ENCODE measurements around the gene DNPEP. TPM values are rescaled to one million over a fixed set of nuclear protein-coding genes. Genes with fewer than 3 reads are reported as not detected.

DNPEP gene
- total and polyA plus RNA-seq, 2 experiments from 2014 or later = 49.2 to 67.9 TPM

GRCh38 chr2:219418155-219419011 is 30.7 kb upstream of the DNPEP start, which contains the start of gene DES:
Gene DES, plus strand, starts transcription at chr2:219418377. Its CDS starts 86 bp downstream, at chr2:219418463.
- Mint-ChIP-seq H3K9me3 (no peaks in the 10 kb centered on the region), H3K36me3 (ENCODE audit: low read depth) (no peaks in the 10 kb centered on the region), H3K27me3 (ENCODE audit: insufficient read depth, low read depth, poor library complexity) (peaks cover 41% of the 10 kb centered on the region), H3K4me3 (peak within 1 kb of the TSS; percentile 46), H3K27ac (no peak within 1 kb of the TSS), H3K4me1 (peaks cover 24% of the 10 kb centered on the region)
- TF ChIP-seq JUNB (IDR thresholded peaks at IDR 0.05; ENCODE audit: unreplicated experiment) (no peak), NANOG (IDR thresholded peaks at IDR 0.05; ENCODE audit: borderline replicate concordance) (no peak), EZH2phosphoT487 (IDR thresholded peaks at IDR 0.05; ENCODE audit: unreplicated experiment) (peak; percentile 17), POLR2AphosphoS5 (IDR thresholded peaks at IDR 0.05; ENCODE audit: low read depth) (no peak), CREB1 (CRISPR knock-in tag; IDR thresholded peaks at IDR 0.05; ENCODE audit: low read depth) (no peak), ZNF462 (CRISPR knock-in tag; IDR thresholded peaks at IDR 0.05) (no peak), ZNF331 (CRISPR knock-in tag; IDR thresholded peaks at IDR 0.05; ENCODE audit: low read depth) (no peak), EZH2 (IDR thresholded peaks at IDR 0.05; ENCODE audit: low read depth, unreplicated experiment) (peak; percentile 63), ETS1 (IDR thresholded peaks at IDR 0.05) (no peak), STAT1 (IDR thresholded peaks at IDR 0.05; ENCODE audit: unreplicated experiment) (no peak), ZNF114 (CRISPR knock-in tag; IDR thresholded peaks at IDR 0.05) (no peak)
- TF ChIP-seq, protein P1, sequence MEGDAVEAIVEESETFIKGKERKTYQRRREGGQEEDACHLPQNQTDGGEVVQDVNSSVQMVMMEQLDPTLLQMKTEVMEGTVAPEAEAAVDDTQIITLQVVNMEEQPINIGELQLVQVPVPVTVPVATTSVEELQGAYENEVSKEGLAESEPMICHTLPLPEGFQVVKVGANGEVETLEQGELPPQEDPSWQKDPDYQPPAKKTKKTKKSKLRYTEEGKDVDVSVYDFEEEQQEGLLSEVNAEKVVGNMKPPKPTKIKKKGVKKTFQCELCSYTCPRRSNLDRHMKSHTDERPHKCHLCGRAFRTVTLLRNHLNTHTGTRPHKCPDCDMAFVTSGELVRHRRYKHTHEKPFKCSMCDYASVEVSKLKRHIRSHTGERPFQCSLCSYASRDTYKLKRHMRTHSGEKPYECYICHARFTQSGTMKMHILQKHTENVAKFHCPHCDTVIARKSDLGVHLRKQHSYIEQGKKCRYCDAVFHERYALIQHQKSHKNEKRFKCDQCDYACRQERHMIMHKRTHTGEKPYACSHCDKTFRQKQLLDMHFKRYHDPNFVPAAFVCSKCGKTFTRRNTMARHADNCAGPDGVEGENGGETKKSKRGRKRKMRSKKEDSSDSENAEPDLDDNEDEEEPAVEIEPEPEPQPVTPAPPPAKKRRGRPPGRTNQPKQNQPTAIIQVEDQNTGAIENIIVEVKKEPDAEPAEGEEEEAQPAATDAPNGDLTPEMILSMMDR (conservative IDR thresholded peaks at IDR 0.05; ENCODE audit: low read depth in 2 of 2) = 0 out of 4 replicates have a peak, but pooled peaks of 1 of the 2 experiments have one; percentile 10
- TF ChIP-seq, protein P2, sequence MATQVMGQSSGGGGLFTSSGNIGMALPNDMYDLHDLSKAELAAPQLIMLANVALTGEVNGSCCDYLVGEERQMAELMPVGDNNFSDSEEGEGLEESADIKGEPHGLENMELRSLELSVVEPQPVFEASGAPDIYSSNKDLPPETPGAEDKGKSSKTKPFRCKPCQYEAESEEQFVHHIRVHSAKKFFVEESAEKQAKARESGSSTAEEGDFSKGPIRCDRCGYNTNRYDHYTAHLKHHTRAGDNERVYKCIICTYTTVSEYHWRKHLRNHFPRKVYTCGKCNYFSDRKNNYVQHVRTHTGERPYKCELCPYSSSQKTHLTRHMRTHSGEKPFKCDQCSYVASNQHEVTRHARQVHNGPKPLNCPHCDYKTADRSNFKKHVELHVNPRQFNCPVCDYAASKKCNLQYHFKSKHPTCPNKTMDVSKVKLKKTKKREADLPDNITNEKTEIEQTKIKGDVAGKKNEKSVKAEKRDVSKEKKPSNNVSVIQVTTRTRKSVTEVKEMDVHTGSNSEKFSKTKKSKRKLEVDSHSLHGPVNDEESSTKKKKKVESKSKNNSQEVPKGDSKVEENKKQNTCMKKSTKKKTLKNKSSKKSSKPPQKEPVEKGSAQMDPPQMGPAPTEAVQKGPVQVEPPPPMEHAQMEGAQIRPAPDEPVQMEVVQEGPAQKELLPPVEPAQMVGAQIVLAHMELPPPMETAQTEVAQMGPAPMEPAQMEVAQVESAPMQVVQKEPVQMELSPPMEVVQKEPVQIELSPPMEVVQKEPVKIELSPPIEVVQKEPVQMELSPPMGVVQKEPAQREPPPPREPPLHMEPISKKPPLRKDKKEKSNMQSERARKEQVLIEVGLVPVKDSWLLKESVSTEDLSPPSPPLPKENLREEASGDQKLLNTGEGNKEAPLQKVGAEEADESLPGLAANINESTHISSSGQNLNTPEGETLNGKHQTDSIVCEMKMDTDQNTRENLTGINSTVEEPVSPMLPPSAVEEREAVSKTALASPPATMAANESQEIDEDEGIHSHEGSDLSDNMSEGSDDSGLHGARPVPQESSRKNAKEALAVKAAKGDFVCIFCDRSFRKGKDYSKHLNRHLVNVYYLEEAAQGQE (IDR thresholded peaks at IDR 0.05; ENCODE audit: unreplicated experiment) = no peak
- DNase-seq (ENCODE audit: low spot score) (peak; percentile 83), ATAC-seq (peak; percentile 64)
- peaks cover 28% of the 10 kb centered on the region for H3K4me1 ChIP-seq (ENCODE audit: insufficient read depth)
- 0 out of 2 replicates have a peak, but pooled peaks cover 8% of the 10 kb centered on the region for H3F3A ChIP-seq (replicated peaks; ENCODE audit: low read depth)
- no peak within 1 kb of the TSS for H3K27ac ChIP-seq (ENCODE audit: low read depth)
- no peaks in the 10 kb centered on the region for H3K79me2 ChIP-seq (replicated peaks; ENCODE audit: insufficient read depth)
- peaks cover 47% of the 10 kb centered on the region for H3K27me3 ChIP-seq (ENCODE audit: insufficient read depth)
- no peaks in the 10 kb centered on the region for H4K20me1 ChIP-seq (replicated peaks; ENCODE audit: insufficient read depth)
- H3K4me2 ChIP-seq = peak within 1 kb of the TSS; percentile 80
- H2AFZ ChIP-seq = peak within 1 kb of the TSS; percentile 85
- 0 out of 2 replicates have a peak, but pooled peaks cover 3% of the 10 kb centered on the region for H3K9me2 ChIP-seq (ENCODE audit: insufficient read depth)
- H3K36me3 ChIP-seq (ENCODE audit: insufficient read depth) = no peaks in the 10 kb centered on the region
- H3K4me3 ChIP-seq = peak within 1 kb of the TSS; percentile 52
